A549 (cell line): Measurements from ENCODE around the gene RAB38. TPM values are rescaled to one million over a fixed set of nuclear protein-coding genes. Genes with fewer than 3 reads are reported as not detected.

Source experiments
- ATAC-seq, 2 experiments: fragments of 200-7000 bp in 1 of 2; fragments of >200 bp in 1 of 2; cut with Nextera tagmentation in 1 of 2; cut with Tn5 transposase in 1 of 2; 3 replicates each; pipeline versions ENCODE4 v1.8.0 to v1.9.1; 2018 to 2020; ENCODE audit warnings: mild to moderate bottlenecking in 1 of 2, moderate library complexity in 1 of 2
- CTCF ChIA-PET: fragments of 300-600 bp; sonication (Branson Sonifier 250); formaldehyde crosslinking; extraction: SDS; loops from one replicate; lab custom pipeline; 2021; ENCODE audit warnings: antibody characterized with exemption, inconsistent platforms; lab: Yijun Ruan, JAX
- POLR2A ChIA-PET: fragments of 350-600 bp; formaldehyde crosslinking; extraction: SDS; loops from one replicate; lab custom pipeline; 2021; ENCODE audit warnings: antibody characterized with exemption, inconsistent platforms; lab: Yijun Ruan, JAX
- DNase-seq, 2 experiments: peaks; one replicate each; pipeline versions ENCODE4 v3.0.0 to v3.0.0-alpha.2; 2011 to 2016; ENCODE audit warnings: low read depth in 1 of 2, low spot score in 1 of 2
- FAIRE-seq: peaks from 2 replicates; lab custom pipeline; 2011; peaks lifted over from hg19 to GRCh38; lab: Jason Lieb, UNC
- H3K27ac ChIP-seq, 2 experiments: fragments of >200 bp; sonication (Bioruptor Twin); formaldehyde crosslinking; 3 replicates each; pipeline ENCODE4 v1.5.1; 2016 to 2017
- H3K4me1 ChIP-seq: fragments of >200 bp; sonication (Bioruptor Twin); formaldehyde crosslinking; 3 replicates; pipeline ENCODE4 v1.6.1; 2016
- H3K4me2 ChIP-seq: fragments of >200 bp; sonication (Bioruptor Twin); formaldehyde crosslinking; 3 replicates; pipeline ENCODE4 v1.6.1; 2016
- H3K4me3 ChIP-seq: fragments of >200 bp; sonication (Bioruptor Twin); formaldehyde crosslinking; 3 replicates; pipeline ENCODE4 v1.5.1; 2016
- H3K9me3 ChIP-seq: fragments of >200 bp; sonication (Bioruptor Twin); formaldehyde crosslinking; 3 replicates; pipeline ENCODE4 v1.6.1; 2016
- BHLHE40 ChIP-seq: IDR thresholded peaks from 2 replicates; pipeline ENCODE4 v1.6.1; 2012; ENCODE audit warnings: low read depth, low read length, inconsistent platforms
- CBX2 ChIP-seq: fragments of 200-600 bp; sonication (generic); IDR thresholded peaks from 2 replicates; pipeline ENCODE4 v1.6.1; 2016; ENCODE audit warnings: low read depth, mild to moderate bottlenecking, borderline replicate concordance
- CHD4 ChIP-seq: fragments of 200-600 bp; sonication (generic); IDR thresholded peaks from 2 replicates; pipeline ENCODE4 v1.6.1; 2016; ENCODE audit warnings: antibody characterized with exemption, mild to moderate bottlenecking, borderline replicate concordance
- FOXS1 ChIP-seq: fragments of 250-450 bp; sonication (Bioruptor Pico); IDR thresholded peaks from 2 replicates; pipeline ENCODE4 v1.5.0; 2020; ENCODE audit warnings: mild to moderate bottlenecking, moderate library complexity
- GATA3 ChIP-seq: IDR thresholded peaks from 2 replicates; pipeline ENCODE4 v1.6.1; 2012; ENCODE audit warnings: borderline replicate concordance
- HOXA7 ChIP-seq: fragments of 250-450 bp; sonication (Bioruptor Pico); IDR thresholded peaks from 2 replicates; pipeline ENCODE4 v1.5.0; 2020; ENCODE audit warnings: mild to moderate bottlenecking, moderate library complexity
- JUN ChIP-seq, 2 experiments: fragments of >200 bp; sonication (Bioruptor Twin); formaldehyde crosslinking; IDR thresholded peaks; 2 replicates in 1 of 2; 3 replicates in 1 of 2; pipeline ENCODE4 v1.6.1; 2016 to 2017
- KDM1A ChIP-seq: fragments of 200-600 bp; sonication (generic); IDR thresholded peaks from 2 replicates; pipeline ENCODE4 v1.6.1; 2016; ENCODE audit warnings: low read depth, mild to moderate bottlenecking
- NPAS2 ChIP-seq: fragments of 250-450 bp; sonication (Bioruptor Pico); IDR thresholded peaks from 2 replicates; pipeline ENCODE4 v1.8.0; 2022; ENCODE audit warnings: mild to moderate bottlenecking, moderate library complexity, borderline replicate concordance
- NR3C1 ChIP-seq: fragments of >200 bp; sonication (Bioruptor Twin); formaldehyde crosslinking; IDR thresholded peaks from 3 replicates; pipeline ENCODE4 v1.6.1; 2017
- PHF8 ChIP-seq: fragments of 200-600 bp; sonication (generic); IDR thresholded peaks from 2 replicates; pipeline ENCODE4 v1.6.1; 2016; ENCODE audit warnings: low read depth, mild to moderate bottlenecking, antibody characterized with exemption, moderate library complexity, borderline replicate concordance
- POLR2A ChIP-seq: IDR thresholded peaks from 2 replicates; pipeline ENCODE4 v1.6.1; 2012; ENCODE audit warnings: mild to moderate bottlenecking, low read length
- POLR2AphosphoS2 ChIP-seq: conservative IDR thresholded peaks from 2 replicates; pipeline ENCODE4 v1.6.1; 2012; ENCODE audit warnings: low read length, improper control_type of control experiment, inconsistent platforms
- RCOR1 ChIP-seq: fragments of 150-350 bp; IDR thresholded peaks from 2 replicates; pipeline ENCODE4 v1.6.1; 2014; ENCODE audit warnings: antibody characterized with exemption, low read length, low read depth
- RNF2 ChIP-seq: fragments of 200-600 bp; sonication (generic); IDR thresholded peaks from 2 replicates; pipeline ENCODE4 v1.6.1; 2016; ENCODE audit warnings: low read depth, mild to moderate bottlenecking, antibody characterized with exemption, moderate library complexity, borderline replicate concordance
- SMC3 ChIP-seq: fragments of >200 bp; sonication (Bioruptor Twin); formaldehyde crosslinking; IDR thresholded peaks from 3 replicates; pipeline ENCODE4 v1.6.1; 2018; ENCODE audit warnings: inconsistent platforms
- ZFP36 ChIP-seq: fragments of 450-650 bp; IDR thresholded peaks from 2 replicates; pipeline ENCODE4 v1.6.1; 2014; ENCODE audit warnings: borderline replicate concordance; ENCODE audit not compliant: partially characterized antibody
- ZSCAN20 ChIP-seq: fragments of 250-450 bp; sonication (Bioruptor Pico); IDR thresholded peaks from 2 replicates; pipeline ENCODE4 v1.8.0; 2022; ENCODE audit warnings: mild to moderate bottlenecking, moderate library complexity
- WGBS: methylation state at CpG from one replicate; pipeline ENCODE4 v1.1.6; 2017; ENCODE audit errors: missing lambda C conversion rate; 5-methylcytosine and 5-hydroxymethylcytosine counted together
- polyA plus RNA-seq, 4 experiments: library from polyadenylated mRNA; depleted of rRNA in 3 of 4; stranded (reverse); fragments of >200 nt; fragmentation: RNase III in 1 of 4; extraction: RNeasy Plus Mini Kit Qiagen cat#74134 plus additional on column Dnase treatment in 1 of 4; gene quantifications; 2 replicates in 3 of 4; 3 replicates in 1 of 4; pipeline ENCODE4 v1.2.3, GENCODE V29; 2011 to 2017
- TF ChIP-seq, protein P1 (sequence below): fragments of 450-650 bp; IDR thresholded peaks from 2 replicates; pipeline ENCODE4 v1.6.1; 2014; ENCODE audit warnings: antibody characterized with exemption
- TF ChIP-seq, protein P2 (sequence below): IDR thresholded peaks from 2 replicates; pipeline ENCODE4 v1.6.1; 2012; ENCODE audit warnings: low read depth, borderline replicate concordance
- TF ChIP-seq, protein P3 (sequence below): fragments of 150-350 bp; IDR thresholded peaks from 2 replicates; pipeline ENCODE4 v1.6.1; 2014; ENCODE audit warnings: low read depth, mild to moderate bottlenecking, low read length
- TF ChIP-seq, protein P4 (sequence below): fragments of 250-450 bp; sonication (Bioruptor Pico); IDR thresholded peaks from 2 replicates; pipeline ENCODE4 v1.5.0; 2020; ENCODE audit warnings: low read depth, mild to moderate bottlenecking, moderate library complexity

The RAB38 gene
- polyA plus RNA-seq, 2 of the 4 experiments (the other 2 are of a cell fraction): 0.59 to 1.6 TPM

DNA sequence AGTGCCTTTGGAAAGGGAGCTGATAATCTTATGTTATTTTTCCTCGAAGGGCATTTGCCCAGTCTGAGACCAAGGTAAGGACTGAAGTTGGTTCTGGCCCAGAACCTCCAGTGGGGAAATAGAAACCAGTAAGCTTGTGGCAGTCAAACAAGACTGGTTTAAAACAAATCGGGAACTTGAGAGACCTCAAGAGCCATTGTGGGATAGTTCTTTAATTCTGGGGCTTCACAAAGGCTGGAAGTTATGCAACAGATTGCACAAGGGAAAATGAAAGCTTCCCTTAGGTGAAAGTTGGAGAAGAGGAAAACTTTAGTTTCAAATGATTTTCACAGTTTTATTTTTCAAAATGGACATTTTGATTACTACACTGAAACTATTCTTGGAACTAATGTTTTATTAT lies 33.5 kb upstream of the RAB38 start:
- H3K4me2 ChIP-seq: no peak overlapping the region
- DNase-seq (no peak), ATAC-seq (no peak)
- 14% methylated on average over 2 of the region's 2 CpGs for WGBS
- H3K27ac ChIP-seq: no peak overlapping the region
- H3K4me3 ChIP-seq: no peak overlapping the region
- CTCF ChIA-PET: no interaction called here
- H3K9me3 ChIP-seq: no peaks in the 10 kb centered on the region
- TF ChIP-seq SMC3 (no peak), CBX2 (no peak), ZSCAN20 (CRISPR knock-in tag) (no peak), RCOR1 (no peak)
- TF ChIP-seq, protein P1, sequence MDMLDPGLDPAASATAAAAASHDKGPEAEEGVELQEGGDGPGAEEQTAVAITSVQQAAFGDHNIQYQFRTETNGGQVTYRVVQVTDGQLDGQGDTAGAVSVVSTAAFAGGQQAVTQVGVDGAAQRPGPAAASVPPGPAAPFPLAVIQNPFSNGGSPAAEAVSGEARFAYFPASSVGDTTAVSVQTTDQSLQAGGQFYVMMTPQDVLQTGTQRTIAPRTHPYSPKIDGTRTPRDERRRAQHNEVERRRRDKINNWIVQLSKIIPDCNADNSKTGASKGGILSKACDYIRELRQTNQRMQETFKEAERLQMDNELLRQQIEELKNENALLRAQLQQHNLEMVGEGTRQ: no peak
- TF ChIP-seq, all 56 proteins: peak for 0
- no peak for FAIRE-seq
- no peaks in the 10 kb centered on the region for H3K4me1 ChIP-seq
- POLR2A ChIA-PET: no interaction called here

DNA sequence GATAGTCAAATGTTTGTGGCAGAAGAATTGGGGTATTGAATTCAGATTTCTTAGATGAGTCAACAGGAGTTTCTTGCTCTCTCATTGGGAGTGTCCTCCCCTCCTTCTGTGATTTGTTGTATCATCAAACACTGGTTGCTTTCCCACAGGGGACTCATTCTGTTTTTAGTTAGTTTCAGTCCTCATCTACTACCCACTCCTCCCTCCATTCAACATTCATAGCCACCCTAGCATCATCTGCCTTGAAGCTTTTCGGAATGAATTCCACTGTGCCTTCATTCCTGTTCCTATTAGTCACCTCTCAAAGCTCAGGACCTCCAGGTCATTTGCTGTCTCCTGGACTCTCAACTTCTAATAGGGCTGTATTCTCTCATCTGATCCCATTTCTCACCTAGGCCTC lies 31.5 kb upstream of the RAB38 start:
- TF ChIP-seq POLR2AphosphoS2 (no peak), KDM1A (no peak)
- TF ChIP-seq, all 56 proteins: peak for 0

DNA sequence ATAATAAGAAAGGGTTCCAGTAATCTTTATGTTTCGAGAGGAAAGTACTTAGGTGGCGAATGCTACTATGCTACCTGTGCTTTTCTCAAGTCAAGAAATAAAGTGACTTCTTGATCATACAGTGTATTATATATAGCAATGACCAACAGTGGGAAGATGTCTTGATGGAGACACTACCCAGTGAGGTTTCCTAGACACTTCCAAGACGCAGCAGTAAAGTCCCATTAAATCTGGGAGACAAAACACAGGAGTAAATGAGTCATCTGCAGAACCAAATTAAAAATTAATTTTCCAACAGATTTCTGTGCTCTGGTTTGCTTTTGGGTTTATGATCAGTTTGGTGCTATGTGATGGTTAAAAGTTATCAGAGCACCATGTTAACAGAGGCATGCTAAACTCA lies 29.1 kb upstream of the RAB38 start:
- TF ChIP-seq FOXS1 (CRISPR knock-in tag) (no peak), RCOR1 (no peak), NR3C1 (no peak), HOXA7 (no peak), RNF2 (no peak), NPAS2 (CRISPR knock-in tag) (no peak), ZFP36 (no peak), BHLHE40 (no peak), GATA3 (no peak), JUN (IDR thresholded peaks at IDR 0.05) (no peak), KDM1A (no peak), PHF8 (no peak), POLR2A (no peak), CHD4 (no peak)
- TF ChIP-seq, protein P2, sequence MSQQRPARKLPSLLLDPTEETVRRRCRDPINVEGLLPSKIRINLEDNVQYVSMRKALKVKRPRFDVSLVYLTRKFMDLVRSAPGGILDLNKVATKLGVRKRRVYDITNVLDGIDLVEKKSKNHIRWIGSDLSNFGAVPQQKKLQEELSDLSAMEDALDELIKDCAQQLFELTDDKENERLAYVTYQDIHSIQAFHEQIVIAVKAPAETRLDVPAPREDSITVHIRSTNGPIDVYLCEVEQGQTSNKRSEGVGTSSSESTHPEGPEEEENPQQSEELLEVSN: no peak
- TF ChIP-seq, protein P3, sequence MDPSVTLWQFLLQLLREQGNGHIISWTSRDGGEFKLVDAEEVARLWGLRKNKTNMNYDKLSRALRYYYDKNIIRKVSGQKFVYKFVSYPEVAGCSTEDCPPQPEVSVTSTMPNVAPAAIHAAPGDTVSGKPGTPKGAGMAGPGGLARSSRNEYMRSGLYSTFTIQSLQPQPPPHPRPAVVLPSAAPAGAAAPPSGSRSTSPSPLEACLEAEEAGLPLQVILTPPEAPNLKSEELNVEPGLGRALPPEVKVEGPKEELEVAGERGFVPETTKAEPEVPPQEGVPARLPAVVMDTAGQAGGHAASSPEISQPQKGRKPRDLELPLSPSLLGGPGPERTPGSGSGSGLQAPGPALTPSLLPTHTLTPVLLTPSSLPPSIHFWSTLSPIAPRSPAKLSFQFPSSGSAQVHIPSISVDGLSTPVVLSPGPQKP: no peak
- TF ChIP-seq, protein P4, sequence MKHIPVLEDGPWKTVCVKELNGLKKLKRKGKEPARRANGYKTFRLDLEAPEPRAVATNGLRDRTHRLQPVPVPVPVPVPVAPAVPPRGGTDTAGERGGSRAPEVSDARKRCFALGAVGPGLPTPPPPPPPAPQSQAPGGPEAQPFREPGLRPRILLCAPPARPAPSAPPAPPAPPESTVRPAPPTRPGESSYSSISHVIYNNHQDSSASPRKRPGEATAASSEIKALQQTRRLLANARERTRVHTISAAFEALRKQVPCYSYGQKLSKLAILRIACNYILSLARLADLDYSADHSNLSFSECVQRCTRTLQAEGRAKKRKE (CRISPR knock-in tag): no peak
- TF ChIP-seq, protein P1: no peak
- no peak for DNase-seq
- Histone ChIP-seq H3K27ac (no peak overlapping the region), H3K4me1 (no peaks in the 10 kb centered on the region), H3K9me3 (no peaks in the 10 kb centered on the region), H3K4me2 (no peak overlapping the region), H3K4me3 (no peak overlapping the region)
- ChIA-PET POLR2A (no interaction called here), CTCF (no interaction called here)
- no peak for ATAC-seq
- 62% methylated on average over 3 of the region's 3 CpGs for WGBS
- FAIRE-seq: no peak

More for the DNA sequence above, 31.5 kb upstream of the RAB38 start:
- ATAC-seq (no peak), FAIRE-seq (no peak), DNase-seq (no peak)
- ChIA-PET CTCF (interaction anchor here (1.2 kb wide), 1 partner anchor 337 kb away, joined by 4 read pairs; no protein-coding TSS in a partner anchor), POLR2A (no interaction called here)
- WGBS: 0% methylated on average over 1 of the region's 1 CpG
- no peaks in the 10 kb centered on the region for H3K9me3 ChIP-seq
- H3K27ac ChIP-seq: no peak overlapping the region
- no peak overlapping the region for H3K4me3 ChIP-seq
- no peaks in the 10 kb centered on the region for H3K4me1 ChIP-seq
- no peak overlapping the region for H3K4me2 ChIP-seq
